Nephron (organoid): Measurements from ENCODE around the gene ADAMTSL1.

ENCODE experiments used
- H3K27ac Mint-ChIP-seq, 3 experiments: 2 replicates each; pipeline ENCODE4 v1.8.0; 2020; ENCODE audit warnings: mixed read lengths in 3 of 3, mild to moderate bottlenecking in 2 of 3, moderate library complexity in 1 of 3
- H3K27me3 Mint-ChIP-seq: 2 replicates; pipeline ENCODE4 v1.8.0; 2021; ENCODE audit warnings: low read depth, mild to moderate bottlenecking, moderate library complexity, mixed read lengths
- H3K36me3 Mint-ChIP-seq: 2 replicates; pipeline ENCODE4 v1.8.0; 2020; ENCODE audit warnings: low read depth, mixed read lengths
- H3K4me1 Mint-ChIP-seq: 2 replicates; pipeline ENCODE4 v1.8.0; 2020; ENCODE audit warnings: mixed read lengths
- H3K4me3 Mint-ChIP-seq, 3 experiments: 2 replicates each; pipeline ENCODE4 v1.8.0; 2020; ENCODE audit warnings: mild to moderate bottlenecking in 3 of 3, mixed read lengths in 3 of 3, moderate library complexity in 2 of 3
- H3K9me3 Mint-ChIP-seq: 2 replicates; pipeline ENCODE4 v1.8.0; 2020; ENCODE audit warnings: mixed read lengths
- TF ChIP-seq, protein P1 (sequence below), 3 experiments: fragments of 200-600 bp; sonication (generic); IDR thresholded peaks; one replicate each; pipeline ENCODE4 v1.5.0; 2021; ENCODE audit warnings: antibody characterized with exemption in 3 of 3; ENCODE audit not compliant: unreplicated experiment in 3 of 3

The ADAMTSL1 gene

DNA sequence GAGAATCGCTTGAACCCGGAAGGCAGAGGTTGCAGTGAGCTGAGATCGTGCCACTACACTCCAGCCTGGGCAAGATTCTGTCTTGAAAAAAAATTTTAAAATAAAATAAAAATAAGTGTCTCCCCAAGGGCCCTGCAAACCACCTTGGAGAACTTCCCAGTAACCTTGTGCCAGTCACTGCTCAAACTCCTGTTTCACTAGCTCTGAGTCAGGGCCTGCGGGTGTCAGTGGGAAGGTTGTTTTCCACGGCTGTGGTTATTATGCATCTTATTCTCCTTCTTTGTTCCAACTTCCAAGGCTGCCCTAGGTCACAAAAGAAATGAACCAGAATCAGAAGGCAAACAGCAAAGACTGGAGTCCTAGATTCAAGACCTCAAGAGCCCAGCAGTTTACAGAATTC is 246.7 kb downstream of the ADAMTSL1 start:
- Mint-ChIP-seq H3K4me3 (no peak overlapping the region), H3K27ac (no peak overlapping the region), H3K36me3 (peaks cover 20% of the 10 kb centered on the region), H3K9me3 (peaks cover 2% of the 10 kb centered on the region), H3K27me3 (no peaks in the 10 kb centered on the region), H3K4me1 (peaks cover 18% of the 10 kb centered on the region)
- TF ChIP-seq, protein P1, sequence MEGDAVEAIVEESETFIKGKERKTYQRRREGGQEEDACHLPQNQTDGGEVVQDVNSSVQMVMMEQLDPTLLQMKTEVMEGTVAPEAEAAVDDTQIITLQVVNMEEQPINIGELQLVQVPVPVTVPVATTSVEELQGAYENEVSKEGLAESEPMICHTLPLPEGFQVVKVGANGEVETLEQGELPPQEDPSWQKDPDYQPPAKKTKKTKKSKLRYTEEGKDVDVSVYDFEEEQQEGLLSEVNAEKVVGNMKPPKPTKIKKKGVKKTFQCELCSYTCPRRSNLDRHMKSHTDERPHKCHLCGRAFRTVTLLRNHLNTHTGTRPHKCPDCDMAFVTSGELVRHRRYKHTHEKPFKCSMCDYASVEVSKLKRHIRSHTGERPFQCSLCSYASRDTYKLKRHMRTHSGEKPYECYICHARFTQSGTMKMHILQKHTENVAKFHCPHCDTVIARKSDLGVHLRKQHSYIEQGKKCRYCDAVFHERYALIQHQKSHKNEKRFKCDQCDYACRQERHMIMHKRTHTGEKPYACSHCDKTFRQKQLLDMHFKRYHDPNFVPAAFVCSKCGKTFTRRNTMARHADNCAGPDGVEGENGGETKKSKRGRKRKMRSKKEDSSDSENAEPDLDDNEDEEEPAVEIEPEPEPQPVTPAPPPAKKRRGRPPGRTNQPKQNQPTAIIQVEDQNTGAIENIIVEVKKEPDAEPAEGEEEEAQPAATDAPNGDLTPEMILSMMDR (IDR thresholded peaks at IDR 0.05; ENCODE audit: unreplicated experiment in 3 of 3), result no peak

DNA sequence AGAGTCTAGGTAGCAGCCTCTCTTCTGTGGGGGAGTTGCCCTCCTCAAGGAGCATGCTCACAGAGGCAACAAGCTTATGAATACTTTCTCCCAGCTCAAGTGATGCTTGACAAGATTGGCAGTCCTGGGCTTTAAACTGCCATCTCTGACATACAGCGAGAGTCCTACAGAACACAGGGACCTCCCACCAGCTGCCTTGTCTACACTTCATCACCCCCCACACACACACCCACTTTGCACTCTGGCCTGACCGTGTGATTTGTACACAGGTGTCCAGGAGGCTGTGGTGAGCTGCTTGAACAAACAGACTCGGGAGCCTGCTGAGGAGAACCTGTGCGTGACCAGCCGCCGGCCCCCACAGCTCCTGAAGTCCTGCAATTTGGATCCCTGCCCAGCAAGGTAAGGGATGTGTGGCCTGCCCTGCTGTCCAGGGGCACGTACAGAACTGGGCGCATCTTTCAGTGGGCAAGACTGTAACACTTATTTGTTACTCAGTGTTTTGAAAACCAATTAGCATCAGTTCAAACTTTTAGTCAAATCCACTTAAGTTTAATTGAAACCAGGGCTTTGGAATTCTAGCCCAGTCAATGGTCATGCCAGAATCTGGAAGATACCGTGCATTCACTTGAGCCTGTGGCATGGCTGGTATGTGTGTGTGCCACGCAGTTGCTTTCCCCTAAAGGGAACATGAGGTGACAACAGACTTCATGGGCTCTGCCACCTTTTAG is 247.5 kb downstream of the ADAMTSL1 start:
- peaks cover 21% of the 10 kb centered on the region for H3K4me1 Mint-ChIP-seq
- TF ChIP-seq, protein P1 (IDR thresholded peaks at IDR 0.05; ENCODE audit: unreplicated experiment in 3 of 3), result no peak
- peaks cover 20% of the 10 kb centered on the region for H3K36me3 Mint-ChIP-seq
- no peaks in the 10 kb centered on the region for H3K27me3 Mint-ChIP-seq
- H3K4me3 Mint-ChIP-seq, result no peak overlapping the region
- H3K27ac Mint-ChIP-seq, result peak overlapping the region in 1 of 3 experiments; percentile 44
- H3K9me3 Mint-ChIP-seq, result peaks cover 2% of the 10 kb centered on the region

DNA sequence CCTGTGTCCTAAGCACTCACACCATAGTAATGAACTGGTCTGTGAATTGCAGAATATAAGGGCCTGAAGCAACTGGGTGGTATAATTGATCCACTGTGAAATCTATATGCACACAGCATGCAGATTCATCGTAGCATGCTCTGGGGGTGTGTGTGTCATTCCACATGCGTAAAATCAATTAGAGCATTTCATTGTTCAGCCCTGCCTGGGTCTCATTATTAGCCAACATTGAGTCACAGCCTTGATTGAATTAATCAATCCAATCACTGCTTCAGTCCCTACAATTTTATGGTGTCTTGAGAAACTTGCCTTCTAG is 248.0 kb downstream of the ADAMTSL1 start:
- H3K4me1 Mint-ChIP-seq, result peaks cover 26% of the 10 kb centered on the region
- H3K27ac Mint-ChIP-seq, result peak overlapping the region in 1 of 3 experiments; percentile 10
- H3K27me3 Mint-ChIP-seq, result no peaks in the 10 kb centered on the region
- peaks cover 2% of the 10 kb centered on the region for H3K9me3 Mint-ChIP-seq
- TF ChIP-seq, protein P1 (IDR thresholded peaks at IDR 0.05; ENCODE audit: unreplicated experiment in 3 of 3), result no peak
- no peak overlapping the region for H3K4me3 Mint-ChIP-seq
- H3K36me3 Mint-ChIP-seq, result peaks cover 20% of the 10 kb centered on the region

DNA sequence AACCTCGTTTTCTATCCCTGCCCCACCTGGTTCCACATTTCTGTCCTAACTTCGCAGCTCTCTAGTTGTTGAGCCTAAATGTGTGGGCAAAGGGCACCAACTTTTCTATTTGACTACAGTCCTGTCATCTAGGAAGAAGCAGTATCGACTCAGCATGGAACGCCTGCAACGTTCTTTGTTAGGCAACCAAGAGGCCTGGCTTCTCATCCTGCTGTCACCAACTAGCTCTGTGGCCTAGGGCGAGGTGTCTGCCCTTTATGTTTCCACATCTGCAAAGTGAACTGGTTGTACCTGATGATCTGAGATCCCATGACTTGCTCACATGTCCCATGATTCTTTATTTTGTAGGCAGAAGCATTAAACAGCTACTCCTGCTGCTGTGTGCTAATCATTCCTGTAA is 248.9 kb downstream of the ADAMTSL1 start:
- H3K36me3 Mint-ChIP-seq, result peaks cover 20% of the 10 kb centered on the region

DNA sequence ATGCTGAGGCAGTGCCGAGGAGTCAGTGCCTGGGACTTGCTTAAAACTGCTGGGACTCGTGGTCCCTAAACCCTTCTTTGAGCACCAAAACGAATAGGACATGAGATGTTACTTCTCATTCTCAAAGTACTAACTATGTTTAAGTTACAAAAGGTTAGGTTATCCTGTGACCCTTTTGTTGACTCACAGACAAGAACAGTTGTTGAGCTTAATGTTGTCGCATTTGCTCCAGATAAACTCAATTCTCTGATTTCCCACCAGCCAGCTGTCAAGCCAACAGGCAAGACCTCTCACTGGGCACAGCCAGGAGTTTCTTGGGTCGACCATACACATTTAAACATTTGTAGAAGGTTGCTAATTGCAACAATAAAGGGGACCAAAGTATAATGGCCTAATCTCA is 249.4 kb downstream of the ADAMTSL1 start:
- Mint-ChIP-seq H3K36me3 (peaks cover 22% of the 10 kb centered on the region), H3K27ac (peak overlapping the region in 1 of 3 experiments; percentile 10), H3K4me1 (peaks cover 35% of the 10 kb centered on the region), H3K4me3 (no peak overlapping the region), H3K27me3 (no peaks in the 10 kb centered on the region), H3K9me3 (no peaks in the 10 kb centered on the region)
- TF ChIP-seq, protein P1 (IDR thresholded peaks at IDR 0.05; ENCODE audit: unreplicated experiment in 3 of 3), result no peak

More for the DNA sequence above, 248.9 kb downstream of the ADAMTSL1 start:
- Mint-ChIP-seq H3K27me3 (no peaks in the 10 kb centered on the region), H3K4me3 (no peak overlapping the region), H3K9me3 (peaks cover 2% of the 10 kb centered on the region), H3K27ac (peak overlapping the region in 1 of 3 experiments; percentile 10), H3K4me1 (peaks cover 32% of the 10 kb centered on the region)
- TF ChIP-seq, protein P1 (IDR thresholded peaks at IDR 0.05; ENCODE audit: unreplicated experiment in 3 of 3), result no peak

DNA sequence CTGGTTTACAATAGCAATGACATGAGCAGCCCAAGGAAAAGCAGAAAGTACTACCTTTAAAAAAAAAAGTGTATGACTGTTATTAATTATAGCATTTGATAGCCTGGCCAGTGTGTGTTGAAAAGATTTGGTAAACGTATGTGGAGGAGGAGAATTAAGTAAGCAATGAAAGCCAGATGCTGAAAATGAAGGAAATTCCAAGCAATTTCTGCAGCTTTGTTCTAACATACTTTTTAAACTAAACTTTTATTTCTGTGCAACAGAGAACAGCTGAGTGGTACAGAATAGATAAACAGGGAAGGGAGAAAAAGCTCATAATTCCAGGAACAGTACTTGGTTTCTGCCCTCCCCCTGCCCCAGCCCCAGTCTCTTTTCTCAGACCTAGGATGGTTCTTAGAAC is 252.6 kb downstream of the ADAMTSL1 start:
- Mint-ChIP-seq H3K4me3 (no peak overlapping the region), H3K27me3 (no peaks in the 10 kb centered on the region), H3K27ac (peak overlapping the region; percentile 79 to 94 (median 86)), H3K36me3 (peaks cover 24% of the 10 kb centered on the region), H3K4me1 (peaks cover 51% of the 10 kb centered on the region), H3K9me3 (no peaks in the 10 kb centered on the region)
- TF ChIP-seq, protein P1 (IDR thresholded peaks at IDR 0.05; ENCODE audit: unreplicated experiment in 3 of 3), result no peak
